Ascending aorta (tissue), 2 donors: ENCODE measurements around the gene PTGIR. TPM values are rescaled to one million over a fixed set of nuclear protein-coding genes. Genes with fewer than 3 reads are reported as not detected.

ENCODE experiments used
- DNase-seq, 2 donors: peaks; one replicate each; pipeline ENCODE4 v3.0.0-alpha.2; 2019; ENCODE audit warnings: low spot score in 2 of 2
- H3K27ac ChIP-seq, 2 donors: fragments of 200-600 bp; sonication (generic); one replicate each; pipeline ENCODE4 v1.5.1; 2016 to 2017; ENCODE audit warnings: mild to moderate bottlenecking in 1 of 2
- H3K27me3 ChIP-seq: fragments of 200-600 bp; sonication (generic); one replicate; pipeline ENCODE4 v1.5.1; 2017
- H3K36me3 ChIP-seq, 2 donors: fragments of 200-600 bp; sonication (generic); one replicate each; pipeline ENCODE4 v1.5.1; 2016
- H3K4me1 ChIP-seq, 2 donors: fragments of 200-600 bp; sonication (generic); one replicate each; pipeline ENCODE4 v1.5.1; 2016 to 2017; ENCODE audit warnings: mild to moderate bottlenecking in 1 of 2
- H3K4me3 ChIP-seq, 2 donors: fragments of 200-600 bp; sonication (generic); one replicate each; pipeline ENCODE4 v1.5.1; 2016 to 2017; ENCODE audit warnings: mild to moderate bottlenecking in 1 of 2
- H3K9me3 ChIP-seq, 2 donors: fragments of 200-600 bp; sonication (generic); one replicate each; pipeline ENCODE4 v1.5.1; 2016
- intact Hi-C: fragments of 100-400 bp; cut with DNase I; formaldehyde crosslinking; loops from one replicate; pipeline ENCODE4 v1.15.1; 2023
- total RNA-seq: library from RNA; depleted of rRNA; stranded (reverse); fragments of >200 nt; gene quantifications from one replicate; pipeline ENCODE4 v1.1.0, GENCODE V29; 2016
- TF ChIP-seq, protein P1 (sequence below), 3 experiments: fragments of 200-600 bp in 2 of 3; fragments of 450-650 bp in 1 of 3; sonication (generic) in 2 of 3; IDR thresholded peaks; one replicate each; pipeline ENCODE4 v1.5.1; 2016 to 2019; ENCODE audit warnings: antibody characterized with exemption in 3 of 3, mild to moderate bottlenecking in 1 of 3, moderate library complexity in 1 of 3

PTGIR gene
- total RNA-seq, 1 donor from 2014 or later, result 120 TPM

DNA sequence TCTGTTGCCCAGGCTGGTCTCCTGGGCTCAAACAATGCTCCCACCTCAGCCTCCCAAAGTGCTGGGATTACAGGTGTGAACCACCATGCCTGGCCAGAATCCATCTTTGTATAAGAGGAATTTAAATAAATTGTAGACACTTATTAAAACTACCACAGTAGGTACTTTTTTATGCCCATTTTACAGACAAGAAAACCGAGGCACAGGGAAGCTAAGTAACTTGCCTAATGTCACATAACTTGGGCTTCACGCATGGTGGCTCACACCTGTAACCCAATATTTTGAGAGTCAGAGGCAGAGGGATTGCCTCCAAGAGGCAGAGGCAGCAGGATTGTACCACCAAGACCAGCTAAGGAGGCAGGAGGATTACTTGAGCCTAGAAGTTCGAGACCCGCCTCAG, 46.4 kb downstream of the PTGIR start:
- Histone ChIP-seq H3K9me3 (no peaks in the 10 kb centered on the region), H3K27me3 (no peaks in the 10 kb centered on the region), H3K27ac (no peak overlapping the region), H3K4me1 (no peaks in the 10 kb centered on the region), H3K36me3 (no peaks in the 10 kb centered on the region), H3K4me3 (no peak overlapping the region)
- intact Hi-C loops, result no loop called here
- DNase-seq, result no peak
- TF ChIP-seq, protein P1, sequence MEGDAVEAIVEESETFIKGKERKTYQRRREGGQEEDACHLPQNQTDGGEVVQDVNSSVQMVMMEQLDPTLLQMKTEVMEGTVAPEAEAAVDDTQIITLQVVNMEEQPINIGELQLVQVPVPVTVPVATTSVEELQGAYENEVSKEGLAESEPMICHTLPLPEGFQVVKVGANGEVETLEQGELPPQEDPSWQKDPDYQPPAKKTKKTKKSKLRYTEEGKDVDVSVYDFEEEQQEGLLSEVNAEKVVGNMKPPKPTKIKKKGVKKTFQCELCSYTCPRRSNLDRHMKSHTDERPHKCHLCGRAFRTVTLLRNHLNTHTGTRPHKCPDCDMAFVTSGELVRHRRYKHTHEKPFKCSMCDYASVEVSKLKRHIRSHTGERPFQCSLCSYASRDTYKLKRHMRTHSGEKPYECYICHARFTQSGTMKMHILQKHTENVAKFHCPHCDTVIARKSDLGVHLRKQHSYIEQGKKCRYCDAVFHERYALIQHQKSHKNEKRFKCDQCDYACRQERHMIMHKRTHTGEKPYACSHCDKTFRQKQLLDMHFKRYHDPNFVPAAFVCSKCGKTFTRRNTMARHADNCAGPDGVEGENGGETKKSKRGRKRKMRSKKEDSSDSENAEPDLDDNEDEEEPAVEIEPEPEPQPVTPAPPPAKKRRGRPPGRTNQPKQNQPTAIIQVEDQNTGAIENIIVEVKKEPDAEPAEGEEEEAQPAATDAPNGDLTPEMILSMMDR (IDR thresholded peaks at IDR 0.05), result no peak

GRCh38 chr19:46574533-46574932, 50.4 kb downstream of the PTGIR start:
- TF ChIP-seq, protein P1 (IDR thresholded peaks at IDR 0.05), result no peak
- Histone ChIP-seq H3K27ac (no peak overlapping the region), H3K36me3 (no peaks in the 10 kb centered on the region), H3K9me3 (no peaks in the 10 kb centered on the region), H3K27me3 (no peaks in the 10 kb centered on the region), H3K4me1 (no peaks in the 10 kb centered on the region), H3K4me3 (no peak overlapping the region)
- intact Hi-C loops, result no loop called here
- DNase-seq, result no peak

DNA sequence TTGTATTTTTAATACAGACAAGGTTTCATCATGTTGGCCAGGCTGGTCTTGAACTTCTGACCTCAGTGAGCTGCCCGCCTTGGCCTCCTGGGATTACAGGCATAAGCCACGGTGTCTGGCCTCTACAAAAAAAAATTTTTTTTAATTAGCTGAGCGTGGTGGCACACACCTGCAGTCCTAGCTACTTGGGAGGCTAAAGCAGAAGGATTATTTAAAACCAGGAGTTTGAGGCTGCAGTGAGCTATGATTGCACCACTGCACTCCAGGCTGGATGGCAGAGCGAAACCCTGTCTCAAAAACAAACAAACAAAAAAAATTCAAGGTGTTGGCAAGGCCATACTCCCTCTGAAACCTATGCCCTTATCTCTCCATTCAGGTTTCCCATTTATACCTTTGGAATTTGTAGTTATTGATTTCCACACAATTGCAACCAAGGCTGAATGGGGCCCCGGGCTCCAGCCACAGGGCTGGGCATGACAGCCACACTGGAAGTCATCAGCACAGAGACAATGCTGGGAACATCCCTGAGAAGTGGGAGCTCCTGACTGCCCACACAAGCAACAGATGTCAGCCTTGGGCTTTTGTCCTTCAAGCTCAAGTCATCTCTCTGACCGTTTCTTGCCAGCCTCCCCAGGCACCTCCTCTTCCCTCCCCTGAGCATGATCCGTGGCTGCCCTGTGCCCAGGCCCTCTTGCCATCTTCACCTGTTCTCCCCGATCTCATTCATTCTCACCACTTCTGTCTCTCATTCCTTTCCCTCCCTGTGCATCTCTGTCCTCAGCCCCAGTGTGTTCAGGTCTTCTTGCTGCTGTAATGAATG, 51.0 kb downstream of the PTGIR start:
- TF ChIP-seq, protein P1 (IDR thresholded peaks at IDR 0.05), result no peak
- Histone ChIP-seq H3K4me1 (no peaks in the 10 kb centered on the region), H3K9me3 (no peaks in the 10 kb centered on the region), H3K27ac (no peak overlapping the region), H3K4me3 (no peak overlapping the region), H3K36me3 (no peaks in the 10 kb centered on the region), H3K27me3 (no peaks in the 10 kb centered on the region)
- DNase-seq, result no peak
- intact Hi-C loops, result no loop called here

DNA sequence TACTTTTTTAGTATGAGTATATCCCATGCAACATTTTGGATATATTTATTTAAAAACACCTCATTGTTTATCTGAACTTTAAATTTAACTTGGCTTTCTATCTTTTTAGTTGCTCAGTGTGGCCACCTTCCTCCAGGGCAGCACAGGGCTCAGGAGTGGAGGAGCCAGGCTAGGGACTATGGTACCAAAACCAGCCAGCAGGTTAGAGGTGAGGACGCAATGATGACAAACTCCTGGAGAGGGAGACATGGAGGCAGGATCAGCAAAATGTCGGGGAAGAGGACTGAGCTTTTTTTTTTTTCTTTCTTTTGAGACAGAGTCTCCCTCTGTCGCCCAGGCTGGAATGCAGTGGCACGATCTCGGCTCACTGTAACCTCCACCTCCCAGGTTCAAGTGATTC, 53.4 kb downstream of the PTGIR start:
- no peaks in the 10 kb centered on the region for H3K4me1 ChIP-seq
- H3K4me3 ChIP-seq, result no peak overlapping the region
- intact Hi-C loops, result no loop called here
- TF ChIP-seq, protein P1 (IDR thresholded peaks at IDR 0.05), result no peak
- no peaks in the 10 kb centered on the region for H3K27me3 ChIP-seq
- DNase-seq, result no peak
- H3K36me3 ChIP-seq, result no peaks in the 10 kb centered on the region
- no peak overlapping the region for H3K27ac ChIP-seq
- no peaks in the 10 kb centered on the region for H3K9me3 ChIP-seq

Other genes starting within 250 kb of the PTGIR start
- 10.0 TPM for gene CCDC8, start 211.5 kb downstream of the PTGIR start, total RNA-seq
- gene PNMA8C, start 196.2 kb downstream of the PTGIR start, total RNA-seq, result 0.53 TPM
- gene PNMA8A, start 153.5 kb downstream of the PTGIR start, total RNA-seq, result 0.53 TPM
- gene PNMA8B, start 129.2 kb downstream of the PTGIR start, total RNA-seq, result 15.8 TPM
- gene CALM3, start 23.8 kb downstream of the PTGIR start, total RNA-seq, result 159 TPM
- gene GNG8, start 11.1 kb upstream of the PTGIR start, total RNA-seq, result not detected
- 104 TPM for gene DACT3, start 36.1 kb upstream of the PTGIR start, total RNA-seq
- 101 TPM for gene PRKD2, start 92.0 kb upstream of the PTGIR start, total RNA-seq
- 11.8 TPM for gene FKRP, start 121.0 kb upstream of the PTGIR start, total RNA-seq
- gene STRN4, start 121.4 kb upstream of the PTGIR start, total RNA-seq, result 151 TPM
- 86.8 TPM for gene SLC1A5, start 163.5 kb upstream of the PTGIR start, total RNA-seq
- gene AP2S1, start 225.8 kb upstream of the PTGIR start, total RNA-seq, result 96.6 TPM
- gene ARHGAP35, start 235.9 kb upstream of the PTGIR start, total RNA-seq, result 23.7 TPM